ENCODE data around the gene MBNL2.
A peak's percentile ranks its signal among the peaks of the same experiment; 100 is the strongest.

MBNL2 gene

DNA sequence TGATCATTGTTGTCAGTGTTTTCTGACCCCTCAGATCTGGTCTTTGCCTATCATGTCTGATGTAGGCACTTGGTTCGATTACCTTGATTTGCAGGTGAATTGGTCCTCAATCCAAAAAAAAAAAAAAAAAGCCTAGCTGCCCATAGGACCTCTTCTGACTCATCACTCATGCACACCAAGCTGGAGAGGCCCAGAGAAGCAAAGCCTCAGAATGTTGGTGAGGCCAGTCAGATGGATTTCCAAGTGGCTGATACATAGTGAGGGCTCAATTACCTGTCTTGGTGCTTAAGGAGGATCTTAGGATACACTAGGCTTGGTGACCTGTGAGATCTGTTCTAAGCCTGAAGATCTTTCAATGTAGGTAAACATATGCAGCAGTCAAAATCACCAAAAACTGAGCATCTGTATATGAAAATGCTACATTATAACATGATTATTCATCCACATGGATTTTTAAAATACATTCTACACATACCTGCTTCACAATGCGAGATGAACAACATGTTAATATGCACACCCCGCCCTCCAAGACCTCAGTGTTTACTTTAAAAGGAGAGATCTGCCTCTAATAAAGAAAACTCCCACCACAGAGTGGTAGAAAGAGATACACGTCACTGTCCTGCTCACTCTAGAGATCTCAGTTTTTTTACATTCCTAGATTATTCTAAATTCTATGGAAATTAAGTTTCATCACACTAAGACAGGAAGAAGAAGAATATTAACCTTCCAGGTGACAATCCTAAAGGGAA, 132.0 kb downstream of the MBNL2 start:
- no peak for DNase-seq

DNA sequence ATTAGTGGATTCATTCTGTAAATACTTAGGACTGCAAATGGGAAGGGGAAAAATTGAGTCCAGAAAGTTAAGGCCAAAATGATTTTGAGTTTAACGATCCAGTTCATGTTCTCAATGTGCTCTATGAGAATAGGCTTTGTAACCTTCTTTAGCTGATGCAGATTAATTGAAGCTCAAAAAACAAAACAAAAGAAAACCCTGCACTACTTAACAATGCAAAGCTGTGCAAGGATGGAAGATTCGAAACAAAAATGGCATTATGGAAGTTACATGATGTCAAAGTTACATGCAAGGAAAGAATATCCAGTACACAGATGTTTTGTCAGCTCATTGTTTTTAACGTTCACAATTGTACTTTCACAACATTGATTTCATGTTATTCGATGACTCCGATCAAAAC, 132.7 kb downstream of the MBNL2 start:
- DNase-seq: no peak

DNA sequence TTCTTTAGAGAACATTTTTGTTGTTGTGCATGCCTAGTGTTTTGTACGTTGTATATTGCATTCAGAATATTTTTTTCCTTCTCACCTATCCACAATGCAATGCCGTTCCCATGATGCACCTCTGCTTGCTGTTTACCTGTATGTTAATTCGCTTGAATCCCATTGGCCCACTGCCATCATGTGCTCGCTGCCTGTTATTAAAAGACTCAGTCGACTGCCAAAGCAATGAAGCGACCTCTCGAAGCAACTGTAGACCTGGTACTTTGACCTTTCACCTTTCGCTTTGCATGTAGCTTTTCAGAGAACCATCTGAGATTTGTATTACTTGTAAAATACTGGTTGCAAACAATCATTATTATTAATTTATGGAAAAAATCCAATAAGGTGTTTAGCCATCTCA, 134.5 kb downstream of the MBNL2 start:
- DNase-seq: no peak

DNA sequence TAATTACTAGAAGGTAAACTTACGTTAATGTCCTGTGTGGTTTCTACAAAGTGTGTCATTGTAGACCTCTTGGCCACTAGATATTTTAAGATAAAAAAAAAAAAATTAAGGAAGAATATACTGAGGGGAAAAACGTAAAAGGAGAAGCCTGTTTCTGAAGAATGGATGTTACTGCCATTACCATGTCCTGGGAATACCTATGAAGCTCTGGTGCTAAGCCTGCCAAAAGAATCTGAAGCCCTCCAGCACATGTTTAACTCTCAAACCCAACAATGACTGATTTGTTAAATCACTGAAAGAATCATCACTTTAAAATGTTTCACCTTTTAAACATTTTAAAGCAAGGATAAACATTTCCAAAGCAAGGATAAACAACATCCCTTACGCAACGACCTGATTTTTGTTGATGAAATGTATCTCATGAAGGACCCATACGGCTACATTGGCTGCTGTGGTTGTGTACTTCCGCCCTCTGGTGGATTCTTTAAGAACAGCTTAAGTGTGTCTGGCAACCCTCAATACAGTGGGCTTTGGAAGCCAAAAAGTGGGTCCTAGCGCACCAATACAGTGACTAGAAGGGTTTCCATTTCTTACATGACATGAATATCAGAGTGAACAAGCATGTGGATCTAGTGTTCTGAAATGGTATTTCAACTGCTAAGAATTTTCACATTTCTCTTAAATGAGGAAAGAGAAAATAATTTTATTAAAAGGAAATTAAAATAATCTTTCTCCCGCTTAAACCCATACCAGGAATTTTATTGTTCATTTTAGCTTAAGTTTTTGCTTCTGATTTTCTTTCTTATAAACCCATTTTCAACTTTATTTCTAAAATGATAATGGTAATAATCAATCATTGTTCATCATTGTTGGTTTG, 137.3 kb downstream of the MBNL2 start:
- DNase-seq: peak; percentile 24

DNA sequence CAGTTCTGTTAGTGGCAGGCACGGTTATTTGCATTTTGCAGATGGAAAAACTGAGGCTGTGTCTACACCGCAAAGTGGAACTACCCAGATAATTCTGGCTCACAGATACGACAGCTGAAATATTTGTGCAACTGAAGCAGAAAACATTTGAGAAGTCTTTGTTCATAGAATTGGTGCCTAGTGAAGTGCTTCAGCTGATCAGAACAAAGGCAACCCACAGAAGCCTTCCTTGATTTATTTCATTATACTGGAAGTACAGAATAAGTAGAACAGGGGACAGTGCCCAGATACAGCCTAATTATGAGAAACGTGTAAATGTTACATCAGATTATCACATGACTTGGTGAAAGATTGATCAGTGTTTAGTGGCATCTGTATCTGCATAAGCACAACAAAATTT, 138.5 kb downstream of the MBNL2 start:
- no peak for DNase-seq

DNA sequence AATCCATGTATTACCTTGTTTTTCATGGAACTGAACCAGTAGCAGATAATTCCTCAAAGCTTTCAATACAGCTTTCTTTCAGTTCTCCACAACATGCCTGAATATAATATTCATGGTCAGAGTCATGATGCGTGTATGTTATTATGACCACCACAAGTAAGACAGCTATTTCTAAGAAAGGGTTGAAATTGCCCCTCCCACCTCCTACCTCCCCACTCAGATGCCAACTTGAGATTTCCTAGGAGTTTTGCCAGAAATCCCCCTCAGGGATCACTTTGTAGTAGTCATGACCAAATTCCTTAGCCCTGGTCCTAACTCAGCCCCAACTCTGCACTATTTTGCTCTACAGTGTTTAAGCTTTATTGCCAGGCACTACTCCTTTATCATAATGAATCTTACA, 141.9 kb downstream of the MBNL2 start:
- no peak for DNase-seq

DNA sequence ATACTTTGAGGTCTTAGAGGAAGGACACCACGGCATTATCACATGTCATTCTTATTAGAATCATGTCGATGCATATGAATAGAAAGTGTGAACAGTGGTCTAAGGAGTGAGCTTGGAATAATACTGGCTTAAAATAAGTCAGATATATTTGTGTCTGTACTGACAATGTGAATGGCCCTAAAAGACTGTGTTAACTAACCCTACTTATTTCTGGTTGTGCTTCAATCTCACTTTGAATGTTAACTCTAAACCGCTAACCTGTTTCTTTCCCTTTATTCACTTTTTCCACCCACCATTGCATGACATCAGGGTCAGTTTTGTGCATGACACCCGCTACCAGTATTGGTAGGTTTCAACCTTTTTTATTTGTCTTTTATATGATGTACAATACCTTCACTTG, 142.7 kb downstream of the MBNL2 start:
- no peak for DNase-seq

DNA sequence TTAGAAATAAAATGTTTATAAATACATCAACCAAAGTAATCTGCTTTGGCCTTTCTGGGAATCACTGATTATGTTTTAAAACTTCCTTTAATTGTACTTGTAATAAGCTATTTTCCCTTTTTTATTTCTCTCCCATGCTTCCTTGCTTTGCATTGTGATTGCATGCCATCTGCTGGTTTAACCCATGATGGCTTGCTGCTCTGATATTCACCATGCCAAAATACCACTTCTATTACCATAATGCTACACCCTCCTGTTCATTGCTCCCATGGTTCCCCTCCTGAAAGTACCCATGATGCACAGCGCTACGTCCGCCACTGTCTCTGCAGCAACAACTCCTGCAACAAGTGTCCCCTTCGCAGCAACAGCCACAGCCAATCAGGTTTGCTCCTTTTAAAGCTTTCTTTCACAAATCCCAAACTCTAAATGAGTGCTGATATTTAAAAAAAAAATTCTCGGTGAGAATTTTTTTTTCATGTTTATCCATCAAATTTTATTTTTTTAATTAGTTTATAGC, 144.1 kb downstream of the MBNL2 start:
- no peak for DNase-seq

DNA sequence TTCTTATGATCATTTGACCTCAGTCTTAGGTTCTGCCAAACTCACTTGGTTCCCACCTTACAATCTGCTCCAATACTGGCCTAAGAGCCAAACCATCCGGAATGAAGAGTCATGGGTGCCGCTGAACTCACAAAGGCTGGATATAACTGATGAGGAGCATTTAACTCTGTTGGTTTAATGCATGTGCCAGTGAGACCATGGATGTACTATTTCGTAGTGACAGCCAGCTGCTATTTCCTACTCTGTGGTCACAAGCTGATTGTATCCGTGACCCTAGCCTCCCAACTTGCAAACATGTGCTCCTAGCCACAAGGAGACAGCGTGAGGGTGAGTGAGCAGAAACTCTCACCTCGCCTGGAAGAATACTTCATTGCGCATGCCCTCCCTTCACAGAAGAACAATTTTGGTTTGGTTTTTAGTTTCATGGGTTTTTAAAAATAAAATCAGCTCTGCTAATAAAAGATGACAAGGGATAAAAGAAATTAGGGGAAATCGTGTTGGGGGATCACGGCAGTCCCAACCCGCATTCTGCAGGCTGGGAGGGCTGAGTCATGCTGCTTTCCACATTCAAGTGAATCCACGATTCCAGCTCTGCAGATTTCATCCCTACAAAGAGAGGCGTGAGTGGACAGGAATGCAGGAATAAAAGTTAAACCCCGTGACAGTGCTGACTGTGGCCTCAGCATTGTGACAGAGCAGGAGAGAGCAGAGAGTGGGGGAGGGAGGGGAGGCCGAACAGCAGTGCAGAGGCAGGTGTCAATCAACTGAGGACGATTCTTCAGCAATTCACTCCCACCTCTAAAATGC, 145.1 kb downstream of the MBNL2 start:
- DNase-seq: no peak

DNA sequence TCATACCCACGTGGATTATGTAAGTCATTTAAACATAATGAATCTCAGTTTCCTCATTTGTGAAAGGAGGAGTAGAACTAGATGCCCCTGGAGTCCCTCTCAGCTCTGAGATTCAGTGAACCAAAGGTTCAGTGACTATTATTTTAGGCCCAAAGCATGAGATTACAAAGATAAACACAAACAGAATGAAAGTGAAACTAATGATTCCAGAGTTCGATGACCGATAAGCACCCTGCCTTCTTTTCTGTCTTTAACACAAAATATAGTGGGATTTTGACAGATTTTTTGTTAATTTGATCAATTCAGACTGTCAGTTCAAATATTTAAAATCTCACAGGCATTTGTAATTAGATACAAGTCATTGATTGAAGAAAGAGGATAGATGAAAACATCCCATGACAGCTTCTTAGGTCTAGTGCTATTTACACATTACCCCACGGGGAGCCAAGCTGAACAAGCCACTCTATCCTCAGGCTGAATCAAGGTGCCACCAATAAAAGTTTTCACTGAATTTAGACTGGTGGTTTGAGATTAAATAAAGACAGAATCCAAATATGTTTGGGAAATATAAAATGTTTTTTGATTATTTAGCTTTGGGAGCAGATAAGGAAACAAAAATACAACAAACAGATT, 147.2 kb downstream of the MBNL2 start:
- no peak for DNase-seq

DNA sequence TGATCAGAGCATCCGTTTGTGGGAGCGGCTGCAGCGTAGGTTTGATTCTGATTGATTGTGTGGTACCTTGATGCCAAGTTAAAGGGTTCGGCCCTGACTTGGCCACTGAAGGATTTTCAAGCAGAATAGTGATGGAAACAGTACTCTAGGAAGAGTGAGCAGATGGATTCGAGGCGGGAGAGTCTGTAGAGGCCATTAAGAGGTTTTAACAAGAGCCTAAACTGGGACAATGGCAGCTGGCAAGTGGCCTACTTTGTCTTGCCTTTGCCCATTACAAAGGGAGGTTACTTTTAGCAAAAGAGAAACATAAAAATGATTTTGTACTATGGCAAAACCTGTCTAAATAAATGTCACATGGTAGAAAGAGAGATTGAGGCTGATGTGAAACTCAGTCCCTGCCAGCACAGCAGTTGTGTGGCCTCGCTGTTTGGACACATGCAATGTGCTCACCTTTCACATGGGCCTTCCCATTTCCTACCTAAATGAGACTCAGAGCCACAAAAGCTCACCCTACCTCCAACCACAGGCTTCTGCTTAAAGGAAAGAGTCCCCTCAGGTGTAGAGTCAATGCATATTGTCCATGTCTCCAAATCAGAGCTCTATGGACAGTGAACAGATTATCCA, 149.5 kb downstream of the MBNL2 start:
- DNase-seq: no peak

DNA sequence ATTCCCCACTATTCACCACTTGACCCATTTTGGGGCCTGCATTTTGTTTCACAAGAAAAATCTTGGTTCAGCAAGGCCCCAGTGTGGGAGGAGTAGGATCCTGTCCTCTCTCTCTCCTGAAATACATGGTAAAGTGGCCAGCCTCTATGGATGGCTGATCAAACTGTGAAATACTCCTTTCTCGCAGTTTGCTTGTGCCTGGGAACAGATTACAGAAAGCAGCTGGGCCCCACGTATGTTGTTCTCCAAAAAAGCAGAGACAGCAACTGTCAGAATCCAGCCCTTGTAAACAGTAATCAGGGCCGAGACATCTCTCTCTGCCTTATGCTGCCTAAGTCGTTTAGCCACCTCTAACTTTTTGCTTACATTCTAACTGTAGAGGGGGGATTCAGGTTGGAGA, 150.8 kb downstream of the MBNL2 start:
- DNase-seq: no peak

DNA sequence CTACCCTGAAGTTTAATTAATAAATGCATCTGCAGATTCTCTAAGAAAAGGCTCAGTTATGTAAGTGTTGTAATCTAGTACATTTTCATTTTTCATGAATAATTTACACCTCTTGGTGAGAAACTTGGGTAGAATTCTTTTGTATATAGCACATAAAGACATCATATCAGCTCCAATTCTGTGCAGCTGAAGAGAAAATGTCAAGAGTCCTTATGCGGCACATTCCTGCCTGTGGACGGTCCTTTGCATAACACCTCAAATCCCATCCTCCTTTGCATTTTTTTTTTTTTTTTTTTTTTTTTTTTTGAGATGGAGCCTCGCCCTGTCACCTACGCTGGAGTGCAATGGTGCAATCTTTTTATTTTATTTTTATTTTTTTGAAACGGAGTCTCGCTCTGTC, 151.7 kb downstream of the MBNL2 start:
- no peak for DNase-seq

DNA sequence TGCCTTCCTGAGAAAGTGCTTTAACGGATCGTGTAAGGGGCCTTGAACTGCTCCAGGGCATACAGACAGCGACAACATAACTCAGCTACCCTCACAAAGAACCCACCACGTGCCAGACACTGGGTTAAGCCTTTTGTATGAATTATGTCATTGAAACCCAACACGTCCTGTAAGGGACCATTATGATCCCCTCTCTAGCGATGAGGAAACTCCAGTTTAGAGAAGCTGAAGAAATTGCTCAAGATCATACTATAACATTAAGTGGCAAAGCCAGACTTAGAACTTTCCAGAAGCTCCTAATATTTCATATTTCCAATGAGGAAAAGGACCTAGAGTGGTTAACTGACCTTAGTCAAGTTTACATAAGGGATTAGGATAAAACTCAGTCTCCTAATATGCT, 154.8 kb downstream of the MBNL2 start:
- no peak for DNase-seq

DNA sequence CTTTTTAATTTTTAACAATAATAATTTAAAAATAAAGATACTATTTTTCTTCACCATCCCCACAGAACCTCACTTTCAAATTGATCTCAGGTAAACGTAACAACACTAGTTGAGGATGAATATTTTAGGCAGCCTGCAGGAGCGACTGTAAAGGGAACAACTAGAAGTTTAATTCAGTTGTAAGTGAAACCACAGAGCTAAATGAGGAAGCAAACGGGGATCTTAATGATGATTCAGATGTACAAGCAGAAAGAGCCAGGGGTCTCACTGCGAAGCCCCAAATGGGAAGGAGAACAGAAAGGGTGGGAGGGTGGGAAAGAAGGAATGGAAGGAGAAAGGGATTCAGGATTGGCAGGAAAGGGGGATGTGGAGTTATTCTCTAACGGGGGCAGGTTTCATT, 157.3 kb downstream of the MBNL2 start:
- no peak for DNase-seq

DNA sequence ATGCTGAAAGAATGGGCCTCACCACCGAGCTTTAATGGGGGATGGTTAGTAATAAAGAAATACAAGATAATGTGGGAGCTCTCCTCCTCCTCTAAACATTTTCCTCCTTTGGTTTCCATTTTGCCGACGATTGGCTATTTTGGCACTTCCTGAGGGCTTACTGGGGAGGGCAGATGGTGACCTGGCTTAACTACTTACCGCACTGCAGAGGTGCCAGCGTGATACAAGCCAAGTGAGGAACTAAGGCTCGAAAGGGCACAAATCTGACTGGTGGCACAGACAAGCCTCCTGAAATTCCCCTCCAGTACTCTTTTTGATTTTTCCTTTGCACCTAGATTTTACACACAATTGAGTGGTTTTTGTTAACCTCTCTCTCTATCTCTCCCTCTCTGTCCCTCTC, 158.6 kb downstream of the MBNL2 start:
- no peak for DNase-seq

DNA sequence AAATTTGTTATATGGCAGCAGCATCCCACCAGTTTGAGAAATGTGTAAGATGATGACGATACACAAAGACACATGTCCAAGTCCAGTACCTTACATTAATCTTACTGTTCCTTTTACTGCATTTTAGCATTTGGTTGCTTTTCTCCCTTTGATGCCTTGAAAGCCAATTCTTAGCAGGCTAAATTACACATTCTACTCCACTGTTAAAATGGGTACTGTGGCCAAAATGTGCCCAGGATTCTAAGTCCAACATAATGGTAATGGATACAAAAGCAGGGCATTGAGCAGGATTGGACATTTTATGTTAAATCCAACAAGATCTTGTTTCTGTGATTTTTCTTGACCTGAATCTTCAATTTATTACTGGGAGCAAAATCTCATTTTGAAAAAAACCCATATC, 159.1 kb downstream of the MBNL2 start:
- DNase-seq: no peak

DNA sequence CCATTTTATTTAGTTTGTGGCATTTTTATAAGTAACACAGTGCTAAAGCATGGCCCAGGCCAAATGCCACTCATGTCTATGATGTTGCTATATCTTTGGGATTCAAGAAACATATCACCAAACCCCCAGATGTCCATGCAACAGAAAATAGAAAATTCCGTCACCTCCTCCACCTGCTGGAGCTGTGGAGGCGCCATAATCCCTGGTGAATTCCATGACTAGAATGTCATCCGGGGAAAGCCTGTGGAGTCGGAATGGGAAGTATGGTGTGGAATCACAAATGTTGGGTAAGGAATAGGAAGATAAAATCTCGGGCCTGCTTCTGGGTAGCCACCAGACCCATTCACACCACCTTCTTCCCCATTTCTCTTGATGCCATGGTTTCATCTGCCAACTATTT, 160.1 kb downstream of the MBNL2 start:
- DNase-seq: no peak

DNA sequence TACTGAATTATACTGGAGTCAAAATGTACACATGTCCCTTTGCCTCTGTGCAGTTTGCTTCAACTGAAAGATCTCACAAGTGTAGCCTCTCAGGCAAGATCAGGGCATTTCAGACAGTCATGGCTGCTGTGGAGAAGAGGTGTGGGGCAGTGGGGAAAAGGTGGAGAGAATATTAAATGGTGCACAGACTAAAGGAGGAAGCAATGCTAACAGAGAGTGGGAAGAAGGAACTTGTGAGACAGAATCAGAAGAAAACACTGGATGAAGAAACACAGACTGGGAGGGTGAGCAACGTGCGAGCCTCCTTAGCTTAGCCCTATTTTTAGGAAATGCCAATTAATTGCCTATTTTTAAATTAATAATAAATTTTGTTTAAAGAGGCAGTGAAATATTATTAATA, 162.2 kb downstream of the MBNL2 start:
- DNase-seq: no peak

DNA sequence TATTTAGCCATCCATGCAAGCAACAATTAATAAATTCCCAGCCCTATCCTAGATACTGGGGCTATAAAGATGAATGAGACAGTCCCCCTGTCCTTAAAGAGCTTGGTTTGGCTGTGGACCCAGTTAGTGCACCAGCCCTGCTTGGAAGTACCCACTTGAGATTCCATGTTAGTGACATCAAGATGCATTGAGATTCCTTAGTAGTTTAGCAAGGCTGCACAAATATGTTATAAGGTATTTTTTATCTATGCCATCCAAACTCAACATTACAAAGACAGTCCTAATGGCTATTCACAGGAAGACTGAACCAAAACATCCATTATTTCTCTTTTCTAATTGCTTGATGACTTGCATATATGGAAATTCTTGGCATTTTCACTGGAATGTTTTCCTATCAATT, 163.0 kb downstream of the MBNL2 start:
- no peak for DNase-seq

DNA sequence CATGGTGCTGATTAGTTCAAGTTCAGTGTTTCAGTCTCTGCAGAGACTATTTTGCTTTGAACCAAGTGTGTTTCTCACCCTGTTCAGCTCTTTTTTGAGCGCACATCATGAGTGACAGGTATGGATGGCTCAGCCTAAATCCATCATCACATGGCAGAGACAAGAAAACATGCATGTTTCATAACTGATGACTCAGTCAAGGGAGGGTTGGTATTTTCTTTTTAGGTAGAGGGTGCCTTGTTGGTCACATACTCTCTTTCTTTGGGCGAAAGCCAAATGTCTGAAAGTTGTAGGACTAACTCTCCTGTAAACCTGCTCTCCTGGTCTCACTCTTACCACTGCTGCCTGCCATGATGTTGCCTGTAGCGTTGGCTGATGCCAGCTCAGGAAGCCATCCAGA, 163.7 kb downstream of the MBNL2 start:
- no peak for DNase-seq

DNA sequence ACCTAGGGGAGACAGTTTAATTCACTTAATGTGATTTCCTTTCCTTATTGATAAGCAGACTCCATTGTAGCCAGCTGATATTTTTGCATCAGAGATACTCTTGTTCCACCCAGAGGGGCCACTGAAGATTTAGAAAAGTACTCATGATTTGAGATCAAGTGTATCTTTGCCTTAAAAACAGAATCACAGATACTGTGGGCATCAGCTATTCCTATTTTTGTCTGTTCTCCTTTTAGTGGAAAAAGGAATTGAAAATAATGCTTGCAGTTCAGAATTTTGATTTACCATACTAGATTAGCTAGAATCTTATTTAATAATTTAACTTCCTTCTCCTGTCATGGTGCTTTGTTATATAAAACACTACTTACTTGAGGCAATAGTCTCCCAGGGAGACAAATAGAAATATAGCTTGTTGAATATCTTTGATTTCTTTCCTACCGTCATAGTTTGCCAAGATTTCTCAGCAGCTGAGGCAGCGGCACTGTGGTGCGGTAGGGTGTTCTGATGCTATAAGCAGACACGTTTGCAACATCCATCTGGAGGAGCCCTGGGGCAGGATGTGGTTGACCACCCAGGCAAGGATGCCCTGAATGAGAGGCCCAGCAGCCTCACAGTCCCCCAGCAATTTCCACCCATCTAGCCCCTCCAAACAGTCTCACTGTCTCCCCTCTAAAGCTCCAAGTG, 164.8 kb downstream of the MBNL2 start:
- no peak for DNase-seq

All from NCI-H1417 treated with DMSO at 0.1 percent for 48 hours (cell line).